Upper lobe of left lung (tissue), 6 donors: ENCODE measurements around the gene STAG3. TPM values are rescaled to one million over a fixed set of nuclear protein-coding genes. Genes with fewer than 3 reads are reported as not detected.
"Not testable (repeated sequence)": the region's sequence is repeated elsewhere in the genome, so short reads cannot be mapped to it uniquely, and the experiment has no call there.

Experiments
- ATAC-seq, 2 donors: fragments of 200-7000 bp; cut with Tn5 transposase; one replicate each; pipeline ENCODE4 v1.9.1; 2022; ENCODE audit warnings: mild to moderate bottlenecking in 2 of 2, moderate library complexity in 2 of 2; ENCODE audit not compliant: low FRiP score in 2 of 2
- DNase-seq, 2 donors: peaks; one replicate each; pipeline ENCODE4 v3.0.0-alpha.2; 2019 to 2020
- H3K27ac ChIP-seq, 4 donors: fragments of 200-600 bp; sonication (generic); one replicate each; pipeline ENCODE4 v1.5.1; 2016 to 2019
- H3K27me3 ChIP-seq, 4 donors: fragments of 200-600 bp; sonication (generic); one replicate each; pipeline ENCODE4 v1.5.1; 2017 to 2019
- H3K36me3 ChIP-seq, 4 donors: fragments of 200-600 bp; sonication (generic); one replicate each; pipeline ENCODE4 v1.5.1; 2016 to 2019
- H3K4me1 ChIP-seq, 4 donors: fragments of 200-600 bp; sonication (generic); one replicate each; pipeline ENCODE4 v1.5.1; 2018 to 2019
- H3K4me3 ChIP-seq, 4 donors: fragments of 200-600 bp; sonication (generic); one replicate each; pipeline ENCODE4 v1.5.1; 2017 to 2019; ENCODE audit warnings: mild to moderate bottlenecking in 2 of 4, moderate library complexity in 1 of 4
- H3K9me3 ChIP-seq, 4 donors: fragments of 200-600 bp; sonication (generic); one replicate each; pipeline ENCODE4 v1.5.1; 2018 to 2019
- CTCF ChIP-seq, 6 experiments: fragments of 450-650 bp in 4 of 6; fragments of 200-600 bp in 2 of 6; sonication (generic) in 2 of 6; IDR thresholded peaks; one replicate each; pipeline ENCODE4 v1.5.1; 2016 to 2019; ENCODE audit warnings: antibody characterized with exemption in 6 of 6
- EP300 ChIP-seq, 4 donors: sonication (generic); formaldehyde crosslinking; IDR thresholded peaks; one replicate each; pipeline ENCODE4 v1.5.1; 2017; ENCODE audit warnings: antibody characterized with exemption in 4 of 4, control low read depth in 2 of 4
- POLR2A ChIP-seq, 4 donors: fragments of 450-650 bp; IDR thresholded peaks; one replicate each; pipeline ENCODE4 v1.5.1; 2016 to 2017; ENCODE audit warnings: antibody characterized with exemption in 4 of 4, mild to moderate bottlenecking in 2 of 4
- POLR2AphosphoS5 ChIP-seq, 2 donors: sonication (generic); formaldehyde crosslinking; IDR thresholded peaks; one replicate each; pipeline ENCODE4 v1.5.1; 2017; ENCODE audit warnings: antibody characterized with exemption in 2 of 2
- WGBS, 2 donors: methylation state at CpG; one replicate each; pipeline ENCODE4 v1.1.5; 2017 to 2018; 5-methylcytosine and 5-hydroxymethylcytosine counted together
- total RNA-seq, 6 donors: library from RNA; depleted of rRNA in 4 of 6; stranded (reverse); fragments of >200 nt in 4 of 6; gene quantifications; one replicate each; pipeline versions ENCODE4 v1.1.0 to v1.2.1, GENCODE V29; 2016 to 2021
- donor health status: DM: no; HTN: no; CAD: no; lungs with moderate emphysema.
- donor health status: DM: no; HTN: yes; CAD: no; lungs with severe emphysema.

The STAG3 gene
- total RNA-seq, 6 donors from 2014 or later, result 1.5 to 5.2 (median 2.8) TPM; not detected in 1

- Histone ChIP-seq H3K4me1 (peaks cover 14 to 26% (median 25%) of the 10 kb centered on the region in 4 donors), H3K9me3 (no peaks in the 10 kb centered on the region), H3K27me3 (peaks cover 0 to 13% (median 9%) of the 10 kb centered on the region in 4 donors), H3K36me3 (no peaks in the 10 kb centered on the region), H3K4me3 (no peak overlapping the region), H3K27ac (no peak overlapping the region)
- ATAC-seq, result no peak
- TF ChIP-seq CTCF (IDR thresholded peaks at IDR 0.05) (no peak), POLR2A (IDR thresholded peaks at IDR 0.05) (no peak), POLR2AphosphoS5 (IDR thresholded peaks at IDR 0.05) (no peak), EP300 (IDR thresholded peaks at IDR 0.05) (no peak)
- 89 to 93% methylated on average over 5 of the region's 5 CpGs for WGBS, 2 donors
- no peak for DNase-seq
Measured at GRCh38 chr7:100174582-100174981, 3.1 kb upstream of the STAG3 start.

GRCh38 chr7:100175296-100175935 is 2.3 kb upstream of the STAG3 start:
- H3K36me3 ChIP-seq, result no peaks in the 10 kb centered on the region
- H3K27me3 ChIP-seq, result peaks cover 0 to 13% (median 9%) of the 10 kb centered on the region in 4 donors
- WGBS, 2 donors, result 94 to 96% methylated on average over 14 of the region's 14 CpGs
- H3K4me1 ChIP-seq, result peaks cover 14 to 26% (median 25%) of the 10 kb centered on the region in 4 donors
- H3K9me3 ChIP-seq, result no peaks in the 10 kb centered on the region
- H3K4me3 ChIP-seq, result no peak overlapping the region
- no peak for TF ChIP-seq POLR2A (IDR thresholded peaks at IDR 0.05)
- no peak for TF ChIP-seq EP300 (IDR thresholded peaks at IDR 0.05)
- ATAC-seq (no peak), DNase-seq (peak in 1 of 2 donors; percentile 40)
- no peak overlapping the region for H3K27ac ChIP-seq

GRCh38 chr7:100176096-100177044 is 1.3 kb upstream of the STAG3 start:
- Histone ChIP-seq H3K36me3 (no peaks in the 10 kb centered on the region), H3K4me1 (peaks cover 13 to 20% (median 20%) of the 10 kb centered on the region in 4 donors), H3K27me3 (peaks cover 0 to 7% (median 6%) of the 10 kb centered on the region in 4 donors), H3K27ac (no peak overlapping the region), H3K4me3 (peak overlapping the region; percentile 38 to 58 (median 42)), H3K9me3 (no peaks in the 10 kb centered on the region)
- TF ChIP-seq EP300 (IDR thresholded peaks at IDR 0.05) (no peak), POLR2AphosphoS5 (IDR thresholded peaks at IDR 0.05) (no peak), POLR2A (IDR thresholded peaks at IDR 0.05) (no peak), CTCF (IDR thresholded peaks at IDR 0.05) (no peak)
- ATAC-seq (no peak), DNase-seq (no peak)
- WGBS, 2 donors, result 53 to 57% methylated on average over 14 of the region's 14 CpGs

- ATAC-seq, H3K27ac ChIP-seq, H3K27me3 ChIP-seq, H3K9me3 ChIP-seq, H3K4me3 ChIP-seq, H3K36me3 ChIP-seq, DNase-seq: not testable (repeated sequence)
- peaks cover 9 to 14% (median 13%) of the 10 kb centered on the region in 4 donors for H3K4me1 ChIP-seq
- 100% methylated on average over 3 of the region's 3 CpGs for WGBS, 2 donors
Measured at GRCh38 chr7:100180084-100180483, 2.4 kb downstream of the STAG3 start.

GRCh38 chr7:100182616-100183015 is 4.9 kb downstream of the STAG3 start:
- not testable (repeated sequence) for H3K4me3 ChIP-seq, H3K4me1 ChIP-seq, H3K36me3 ChIP-seq, H3K27me3 ChIP-seq, H3K9me3 ChIP-seq, H3K27ac ChIP-seq, ATAC-seq, DNase-seq
- WGBS, 2 donors, result 82 to 83% methylated on average over 6 of the region's 6 CpGs

- WGBS, 2 donors, result 85 to 92% methylated on average over 6 of the region's 6 CpGs
Measured at GRCh38 chr7:100183090-100183489, 5.4 kb downstream of the STAG3 start.

More at GRCh38 chr7:100183090-100183489, 5.4 kb downstream of the STAG3 start:
- not testable (repeated sequence) for H3K36me3 ChIP-seq, H3K9me3 ChIP-seq, H3K27ac ChIP-seq, DNase-seq, H3K27me3 ChIP-seq, ATAC-seq, H3K4me3 ChIP-seq, H3K4me1 ChIP-seq
